ENCODE data around the gene POU3F3.

POU3F3 gene

GRCh38 chr2:104864280-104865095 lies 10.6 kb downstream of the POU3F3 start:
- H3K4me3 ChIP-seq (ENCODE audit: low read depth, low read length): no peak overlapping the region
- in situ Hi-C loops (cut with HindIII; ENCODE audit: low sequenced_read_pairs): no loop called here
- DNase-seq (ENCODE audit: low read depth, low spot score): peak; percentile 21
- no peak for TF ChIP-seq CTCF (IDR thresholded peaks at IDR 0.05; ENCODE audit: low read depth, low read length)

DNA sequence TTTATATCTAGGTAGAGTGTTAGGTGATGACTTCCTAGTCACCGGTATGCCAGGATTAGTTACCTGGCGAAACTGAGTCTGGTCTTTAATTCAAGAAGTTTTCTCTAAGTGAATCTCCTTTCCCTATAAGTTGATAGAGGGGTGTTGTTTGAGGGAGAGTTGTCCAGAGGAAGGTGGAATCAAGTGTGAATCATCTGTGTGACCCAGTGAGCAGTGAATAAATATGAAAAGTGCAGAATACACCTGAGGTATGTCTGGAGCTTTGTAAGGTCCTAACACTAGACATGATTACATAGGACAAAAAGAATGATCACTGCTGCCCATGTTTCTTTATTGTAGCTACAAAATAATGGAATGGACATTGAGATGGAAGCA lies 11.2 kb downstream of the POU3F3 start:
- in situ Hi-C loops (cut with HindIII; ENCODE audit: low sequenced_read_pairs): no loop called here
- H3K4me3 ChIP-seq (ENCODE audit: low read depth, low read length): no peak overlapping the region
- no peak for DNase-seq (ENCODE audit: low read depth, low spot score)
- TF ChIP-seq CTCF (IDR thresholded peaks at IDR 0.05; ENCODE audit: low read depth, low read length): no peak

DNA sequence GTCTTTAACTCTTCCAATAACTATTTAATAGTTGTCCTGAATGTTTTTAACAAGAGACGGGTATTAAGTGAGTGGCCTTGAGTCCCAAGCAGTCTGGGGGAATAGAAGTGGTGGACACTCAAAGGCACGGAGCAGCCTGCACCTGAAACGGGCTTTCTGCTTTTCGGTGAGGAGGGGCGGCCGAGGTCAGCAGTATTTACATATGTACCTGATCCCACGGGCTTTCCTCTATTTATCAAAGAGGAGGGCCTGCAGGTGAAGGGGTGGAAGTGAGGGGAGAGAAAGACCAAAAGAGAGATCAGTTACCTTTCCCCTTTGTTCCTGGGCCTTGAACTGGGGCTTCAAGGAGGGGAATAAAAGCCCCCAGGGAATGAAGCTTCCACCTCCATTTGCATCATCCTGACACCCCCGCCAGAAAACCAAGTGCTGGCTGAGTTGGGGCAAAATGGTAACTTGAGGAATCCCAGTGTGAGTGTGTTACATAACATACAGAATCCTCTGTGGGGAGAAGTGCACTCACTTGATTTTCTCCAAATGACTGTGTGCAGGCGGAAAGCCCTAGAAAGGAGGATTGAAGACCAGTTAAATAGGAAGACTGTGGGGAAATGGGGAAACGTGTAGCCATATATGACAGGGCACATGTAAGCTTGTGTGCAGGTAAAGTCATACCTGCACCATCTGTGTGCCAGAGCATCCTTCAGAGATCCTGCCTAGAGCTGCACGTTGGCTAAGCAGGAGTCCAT lies 12.4 kb downstream of the POU3F3 start:
- H3K4me3 ChIP-seq (ENCODE audit: low read depth, low read length): no peak overlapping the region
- in situ Hi-C loops (cut with HindIII; ENCODE audit: low sequenced_read_pairs): no loop called here
- no peak for TF ChIP-seq CTCF (IDR thresholded peaks at IDR 0.05; ENCODE audit: low read depth, low read length)
- DNase-seq (ENCODE audit: low read depth, low spot score): no peak

DNA sequence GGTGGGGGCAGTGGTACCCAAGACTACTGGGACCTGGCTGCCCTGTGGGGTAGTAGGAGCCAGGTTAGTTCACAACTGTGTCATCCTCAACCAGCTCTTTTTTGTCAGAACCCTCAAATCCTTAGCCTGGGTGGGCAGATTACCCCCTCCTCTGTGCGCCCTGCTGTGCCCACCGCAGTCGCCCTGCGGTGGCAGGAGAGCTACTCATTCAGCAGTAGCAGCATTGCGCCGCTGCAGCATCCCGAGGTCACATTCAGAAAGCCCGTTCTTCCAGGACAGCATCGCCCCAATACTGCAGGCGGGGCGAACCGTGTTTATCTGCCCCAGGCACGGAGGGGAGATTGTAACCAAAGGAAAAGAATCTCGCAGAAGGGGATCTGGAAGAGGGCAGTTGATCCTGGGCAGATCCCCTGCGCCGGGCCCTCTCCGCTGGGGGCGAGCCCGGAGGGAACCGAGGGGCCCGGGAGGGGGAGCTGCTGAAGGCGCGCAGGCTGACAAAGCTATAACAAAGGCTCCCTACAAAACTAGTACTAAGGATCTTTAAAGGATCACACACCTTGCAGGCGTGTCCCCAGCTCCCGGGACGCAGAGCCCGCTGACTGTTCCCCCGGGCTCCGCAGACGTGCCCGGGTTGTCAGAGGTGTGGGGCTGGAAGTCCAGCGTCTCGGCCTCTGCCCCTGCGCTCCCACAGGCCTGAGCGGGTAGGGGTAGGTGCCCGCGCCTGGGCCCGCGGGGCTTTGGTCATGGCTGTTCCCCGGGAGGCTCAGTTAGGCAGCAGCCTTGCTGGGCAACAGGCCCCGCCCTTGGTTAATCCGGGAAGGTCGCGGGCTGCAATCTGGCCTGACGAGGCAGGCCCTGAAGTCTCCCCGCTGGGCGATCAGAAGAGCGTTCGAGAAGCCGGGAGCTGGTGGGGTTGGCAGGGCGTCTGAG lies 13.2 kb downstream of the POU3F3 start:
- DNase-seq (ENCODE audit: low read depth, low spot score): peak; percentile 32
- no peak overlapping the region for H3K4me3 ChIP-seq (ENCODE audit: low read depth, low read length)
- TF ChIP-seq CTCF (IDR thresholded peaks at IDR 0.05; ENCODE audit: low read depth, low read length): no peak
- in situ Hi-C loops (cut with HindIII; ENCODE audit: low sequenced_read_pairs): no loop called here

- DNase-seq (ENCODE audit: low read depth, low spot score): no peak
- no peak for TF ChIP-seq CTCF (IDR thresholded peaks at IDR 0.05; ENCODE audit: low read depth, low read length)
- in situ Hi-C loops (cut with HindIII; ENCODE audit: low sequenced_read_pairs): no loop called here
- no peak overlapping the region for H3K4me3 ChIP-seq (ENCODE audit: low read depth, low read length)
These were observed 14.0 kb downstream of the POU3F3 start for GRCh38 chr2:104867813-104868504.

GRCh38 chr2:104868505-104868866 lies 14.6 kb downstream of the POU3F3 start:
- in situ Hi-C loops (cut with HindIII; ENCODE audit: low sequenced_read_pairs): no loop called here
- TF ChIP-seq CTCF (IDR thresholded peaks at IDR 0.05; ENCODE audit: low read depth, low read length): no peak
- H3K4me3 ChIP-seq (ENCODE audit: low read depth, low read length): no peak overlapping the region
- DNase-seq (ENCODE audit: low read depth, low spot score): no peak
